ENCODE results near the gene MVP.
A peak's percentile ranks its signal among the peaks of the same experiment; 100 is the strongest.
"Not testable (repeated sequence)": the region's sequence is repeated elsewhere in the genome, so short reads cannot be mapped to it uniquely, and the experiment has no call there.

Gene MVP

GRCh38 chr16:29876594-29877249 lies 56.5 kb downstream of the MVP start:
- DNase-seq: no peak

DNA sequence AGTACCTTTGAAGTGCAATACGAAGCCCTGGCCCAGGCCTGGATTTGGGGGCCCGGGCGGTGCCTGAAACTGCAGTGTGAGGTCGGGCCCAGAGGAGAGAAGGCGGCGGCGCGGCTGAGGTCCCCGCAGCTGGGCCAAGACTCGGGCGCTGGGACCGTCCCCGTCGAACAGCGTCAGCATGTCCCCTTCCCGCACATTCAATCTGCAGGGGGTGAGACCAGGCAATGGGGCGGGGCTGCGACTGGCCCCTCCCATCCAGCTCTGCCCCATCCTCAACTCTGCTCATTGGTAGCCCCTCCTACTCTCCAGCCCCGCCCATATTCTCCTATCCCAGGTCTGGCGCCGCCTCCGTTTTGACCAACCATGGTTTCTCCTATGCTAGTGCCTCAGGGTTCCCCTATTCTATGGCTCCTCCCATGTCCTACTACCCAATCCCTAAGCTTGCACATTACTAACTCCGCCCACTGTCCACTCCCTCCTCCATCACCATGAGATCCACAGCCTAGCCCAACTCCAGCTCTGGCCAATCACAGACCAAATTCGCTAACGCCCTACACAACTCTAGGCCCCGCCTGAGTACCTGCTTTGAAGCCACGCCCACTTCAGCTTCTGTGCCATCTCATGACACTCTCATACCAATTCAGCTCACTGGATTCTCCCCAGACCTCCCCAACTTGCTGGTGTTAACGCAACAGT lies 57.2 kb downstream of the MVP start:
- peak; percentile 91 for DNase-seq

GRCh38 chr16:29878172-29878571 lies 57.9 kb downstream of the MVP start:
- no peak for DNase-seq

- no peak for DNase-seq
Measured at GRCh38 chr16:29881050-29881449, 60.8 kb downstream of the MVP start.

GRCh38 chr16:29883987-29884386 lies 63.7 kb downstream of the MVP start:
- DNase-seq: no peak

GRCh38 chr16:29889372-29889771 lies 69.1 kb downstream of the MVP start:
- DNase-seq: not testable (repeated sequence)

DNA sequence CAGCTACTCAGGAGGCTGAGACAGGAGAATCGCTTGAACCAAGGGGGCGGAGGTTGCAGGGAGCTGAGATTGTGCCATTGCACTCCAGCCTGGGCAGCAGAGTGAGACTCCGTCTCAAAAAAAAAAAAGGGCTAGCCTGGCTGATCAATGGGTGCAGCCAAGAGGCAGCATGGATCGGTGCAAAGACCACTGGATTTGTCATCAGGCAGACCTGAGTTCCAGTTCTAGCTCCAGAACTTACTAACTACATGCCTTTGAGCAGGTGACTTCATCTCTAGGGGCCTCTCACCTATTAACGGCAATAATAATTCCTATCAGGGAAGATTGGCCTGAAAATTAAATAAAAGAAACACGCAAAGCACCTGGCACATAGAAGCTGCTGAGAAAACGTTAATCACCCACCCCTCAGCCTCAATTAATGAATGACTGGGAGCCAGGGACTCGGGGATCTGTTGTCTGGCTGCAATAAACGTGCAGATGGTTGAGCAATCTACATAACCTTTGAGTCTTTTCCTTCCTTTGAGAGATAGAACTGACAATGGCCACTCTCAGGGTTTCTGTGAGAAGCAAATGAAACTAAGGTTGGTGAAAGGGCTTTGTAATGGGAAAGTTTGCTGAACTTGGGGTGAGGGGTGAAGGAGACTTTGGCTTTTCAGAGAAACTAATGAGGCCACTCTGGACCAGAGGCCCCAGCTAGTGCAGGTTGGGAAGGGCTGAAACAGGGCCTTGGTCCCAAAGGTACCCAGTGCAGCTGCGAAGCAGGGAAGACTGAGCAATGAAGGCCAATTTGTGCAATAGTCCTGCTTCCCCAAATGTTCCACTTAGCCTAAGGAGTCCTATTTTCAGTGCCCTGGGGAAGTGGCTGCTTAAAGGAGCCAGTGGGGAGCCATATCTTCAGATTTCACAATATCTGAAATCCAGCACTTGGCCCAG lies 71.5 kb downstream of the MVP start:
- no peak for DNase-seq

GRCh38 chr16:29892458-29892813 lies 72.2 kb downstream of the MVP start:
- DNase-seq: no peak

- no peak for DNase-seq
Measured at GRCh38 chr16:29893553-29893952, 73.3 kb downstream of the MVP start.

DNA sequence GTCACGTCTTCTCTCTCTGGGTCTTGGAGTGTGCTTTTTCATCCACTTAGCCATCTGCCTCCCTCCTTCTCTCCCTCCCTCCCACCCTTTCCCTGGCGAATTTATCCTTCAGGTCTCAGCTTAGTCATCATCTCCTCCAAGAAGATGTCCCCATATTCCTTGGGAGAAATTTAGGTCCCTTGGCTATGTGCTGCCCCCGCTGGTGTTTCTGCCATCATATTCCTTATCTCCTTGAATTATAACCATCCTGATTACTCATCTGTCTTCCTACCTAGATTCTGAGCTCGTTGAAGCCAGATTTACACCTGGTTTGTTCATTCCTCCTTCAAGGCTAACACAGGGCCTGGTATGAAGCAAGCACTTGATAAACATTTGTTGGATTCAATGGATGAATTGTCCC lies 74.1 kb downstream of the MVP start:
- no peak for DNase-seq

- no peak for DNase-seq
Measured at GRCh38 chr16:29896841-29897240, 76.6 kb downstream of the MVP start.

- no peak for DNase-seq
Measured at GRCh38 chr16:29897333-29897732, 77.1 kb downstream of the MVP start.
